ENCODE measurements around the gene SOCS6. TPM values are rescaled to one million over a fixed set of nuclear protein-coding genes. Genes with fewer than 3 reads are reported as not detected.

Gene SOCS6
- total and polyA plus RNA-seq, 2 donors (not counting 1 experiment from before 2014, with no cell fraction given): 0.25 to 0.99 TPM

- Histone ChIP-seq H3K9me3 (ENCODE audit: control extremely low read depth in 1 of 3, control insufficient read depth in 2 of 3, insufficient read depth in 1 of 3, low read length in 2 of 3) (peaks cover 0 to 3% (median 0%) of the 10 kb centered on the region in 3 donors), H3K9ac (ENCODE audit: low read length) (no peak overlapping the region), H3K27me3 (replicated peaks in 1 of 4; ENCODE audit: control extremely low read depth in 1 of 4, control insufficient read depth in 3 of 4, insufficient read depth in 4 of 4, low read length in 3 of 4) (no peaks in the 10 kb centered on the region), H3K4me1 (ENCODE audit: control insufficient read depth in 2 of 2, insufficient read depth in 2 of 2, low read length in 2 of 2) (no peaks in the 10 kb centered on the region), H2AFZ (ENCODE audit: insufficient read depth, low read depth, low read length, poor library complexity, severe bottlenecking) (no peak overlapping the region), H3K27ac (ENCODE audit: low read length in 2 of 2) (no peak overlapping the region), H3K79me2 (ENCODE audit: control insufficient read depth, insufficient read depth, low read length) (no peaks in the 10 kb centered on the region), H3K4me3 (ENCODE audit: control extremely low read depth in 1 of 5, extremely low read depth in 1 of 5, insufficient read depth in 1 of 5, low read depth in 2 of 5, low read length in 4 of 5) (no peak overlapping the region), H3K36me3 (replicated peaks in 1 of 2; ENCODE audit: control extremely low read depth in 1 of 2, control insufficient read depth in 1 of 2, extremely low read depth in 1 of 2, insufficient read depth in 2 of 2, low read length in 1 of 2) (no peaks in the 10 kb centered on the region), H3K4me2 (replicated peaks; ENCODE audit: low read depth, low read length, poor library complexity, severe bottlenecking) (no peak overlapping the region), H4K20me1 (ENCODE audit: control insufficient read depth, insufficient read depth, low read length, poor library complexity, severe bottlenecking) (no peaks in the 10 kb centered on the region)
- Mint-ChIP-seq H3K9me3 (ENCODE audit: insufficient read depth) (no peaks in the 10 kb centered on the region), H3K4me3 (no peak overlapping the region), H3K27me3 (peaks cover 4% of the 10 kb centered on the region), H3K4me1 (no peaks in the 10 kb centered on the region), H3K27ac (no peak overlapping the region)
- intact Hi-C loops (cut with micrococcal nuclease): no loop called here
- DNase-seq: no peak
- CTCF ChIA-PET: no interaction called here
- TF ChIP-seq EZH2 (IDR thresholded peaks at IDR 0.05; ENCODE audit: borderline replicate concordance, insufficient read depth, low read depth, low read length, poor library complexity, severe bottlenecking): no peak
- no peak for TF ChIP-seq CTCF (IDR thresholded peaks at IDR 0.05)
- POLR2A ChIA-PET: no interaction called here
- no peak for ATAC-seq (ENCODE audit: low read depth)
- 100% methylated on average over 1 of the region's 6 CpGs for WGBS (ENCODE audit: insufficient coverage)
Measured at GRCh38 chr18:70359071-70359470, 70.2 kb downstream of the SOCS6 start.

GRCh38 chr18:70362258-70362657 is 73.4 kb downstream of the SOCS6 start:
- POLR2A ChIA-PET: no interaction called here
- no peaks in the 10 kb centered on the region for H3K79me2 ChIP-seq (ENCODE audit: control insufficient read depth, insufficient read depth, low read length)
- TF ChIP-seq CTCF (IDR thresholded peaks at IDR 0.05): no peak
- no peak for TF ChIP-seq EZH2 (IDR thresholded peaks at IDR 0.05; ENCODE audit: borderline replicate concordance, insufficient read depth, low read depth, low read length, poor library complexity, severe bottlenecking)
- H3K4me1 ChIP-seq (ENCODE audit: control insufficient read depth in 2 of 2, insufficient read depth in 2 of 2, low read length in 2 of 2): no peaks in the 10 kb centered on the region
- H3K27me3 ChIP-seq (replicated peaks in 1 of 4; ENCODE audit: control extremely low read depth in 1 of 4, control insufficient read depth in 3 of 4, insufficient read depth in 4 of 4, low read length in 3 of 4): no peaks in the 10 kb centered on the region
- no peak overlapping the region for H3K4me2 ChIP-seq (replicated peaks; ENCODE audit: low read depth, low read length, poor library complexity, severe bottlenecking)
- H3K27ac Mint-ChIP-seq: no peak overlapping the region
- H3K4me3 Mint-ChIP-seq: no peak overlapping the region
- DNase-seq: no peak
- no peaks in the 10 kb centered on the region for H3K4me1 Mint-ChIP-seq
- WGBS (ENCODE audit: insufficient coverage): 100% methylated on average over 1 of the region's 4 CpGs
- no peaks in the 10 kb centered on the region for H3K9me3 ChIP-seq (ENCODE audit: control extremely low read depth in 1 of 3, control insufficient read depth in 2 of 3, insufficient read depth in 1 of 3, low read length in 2 of 3)
- no peak overlapping the region for H3K9ac ChIP-seq (ENCODE audit: low read length)
- no peaks in the 10 kb centered on the region for H4K20me1 ChIP-seq (ENCODE audit: control insufficient read depth, insufficient read depth, low read length, poor library complexity, severe bottlenecking)
- H3K9me3 Mint-ChIP-seq (ENCODE audit: insufficient read depth): no peaks in the 10 kb centered on the region
- ATAC-seq (ENCODE audit: low read depth): no peak
- intact Hi-C loops (cut with micrococcal nuclease): no loop called here
- H2AFZ ChIP-seq (ENCODE audit: insufficient read depth, low read depth, low read length, poor library complexity, severe bottlenecking): no peak overlapping the region
- H3K4me3 ChIP-seq (ENCODE audit: control extremely low read depth in 1 of 5, extremely low read depth in 1 of 5, insufficient read depth in 1 of 5, low read depth in 2 of 5, low read length in 4 of 5): no peak overlapping the region
- H3K36me3 ChIP-seq (replicated peaks in 1 of 2; ENCODE audit: control extremely low read depth in 1 of 2, control insufficient read depth in 1 of 2, extremely low read depth in 1 of 2, insufficient read depth in 2 of 2, low read length in 1 of 2): no peaks in the 10 kb centered on the region
- no peak overlapping the region for H3K27ac ChIP-seq (ENCODE audit: low read length in 2 of 2)
- CTCF ChIA-PET: no interaction called here
- H3K27me3 Mint-ChIP-seq: peaks cover 4% of the 10 kb centered on the region

Measured in B cell (primary cell).